Activated CD8-positive, alpha-beta memory T cell treated with anti-CD3 and anti-CD28 coated beads, Interleukin-2, amount 50 U/mL, for 48 hours (primary cell): ENCODE results near the gene NDUFB3.
"Not testable (repeated sequence)": the region's sequence is repeated elsewhere in the genome, so short reads cannot be mapped to it uniquely, and the experiment has no call there.

Source experiments
- DNase-seq: peaks from one replicate; pipeline ENCODE4 v3.0.0-alpha.2; 2020

NDUFB3 gene

DNA sequence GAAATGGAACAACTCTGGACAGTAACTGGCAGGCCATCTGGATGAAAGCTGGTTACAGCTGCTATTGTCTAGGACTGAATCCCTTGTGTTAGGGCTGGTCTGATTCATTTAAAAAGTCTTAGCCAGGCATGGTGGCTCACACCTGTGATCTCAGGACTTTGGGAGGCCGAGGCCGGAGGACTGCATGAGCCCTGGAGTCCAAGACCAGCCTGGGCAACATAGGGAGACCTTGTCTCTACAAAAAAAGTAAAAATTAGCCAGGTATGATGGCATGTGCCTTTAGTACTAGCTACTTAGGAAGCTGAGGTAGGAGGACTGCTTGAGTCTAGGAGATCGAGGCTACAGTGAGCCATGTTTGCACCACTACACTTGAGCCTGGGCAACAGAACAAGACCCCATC is 28.7 kb downstream of the NDUFB3 start:
- DNase-seq = no peak

DNA sequence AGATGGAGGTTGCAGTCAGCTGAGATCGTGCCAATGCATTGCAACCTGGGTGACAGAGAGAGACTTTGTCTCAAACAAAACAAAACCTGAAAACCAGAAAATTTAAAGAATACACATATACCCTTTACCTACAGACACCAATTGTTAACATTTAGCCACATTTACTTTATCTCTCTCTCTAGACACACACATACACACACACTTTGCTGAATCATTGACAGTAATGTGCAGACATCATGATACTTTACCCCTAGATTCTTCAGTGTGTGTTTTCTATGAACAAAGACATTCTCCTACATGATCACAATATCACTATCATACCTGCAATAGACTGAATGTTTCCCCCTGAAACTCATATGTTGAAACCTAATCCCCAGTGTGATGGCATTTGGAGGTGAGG is 34.0 kb downstream of the NDUFB3 start:
- no peak for DNase-seq

DNA sequence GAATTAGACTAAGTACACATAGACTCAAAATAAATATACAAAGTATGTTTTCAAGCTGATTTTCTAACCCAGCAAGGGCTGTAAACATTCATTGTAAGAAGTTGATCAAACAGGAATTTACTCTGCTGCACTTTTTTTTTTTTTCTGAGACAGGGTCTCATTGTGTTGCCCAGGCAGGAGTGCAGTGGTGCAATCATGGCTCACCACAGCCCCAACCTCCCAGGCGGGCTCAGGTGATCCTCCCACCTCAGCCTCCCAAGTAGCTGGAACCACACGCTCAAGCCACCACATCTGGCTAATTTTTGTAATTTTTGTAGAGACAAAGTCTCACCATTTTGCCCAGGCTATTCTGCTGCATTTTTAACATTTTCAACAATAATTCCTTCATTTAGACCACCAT is 35.8 kb downstream of the NDUFB3 start:
- DNase-seq = no peak

DNA sequence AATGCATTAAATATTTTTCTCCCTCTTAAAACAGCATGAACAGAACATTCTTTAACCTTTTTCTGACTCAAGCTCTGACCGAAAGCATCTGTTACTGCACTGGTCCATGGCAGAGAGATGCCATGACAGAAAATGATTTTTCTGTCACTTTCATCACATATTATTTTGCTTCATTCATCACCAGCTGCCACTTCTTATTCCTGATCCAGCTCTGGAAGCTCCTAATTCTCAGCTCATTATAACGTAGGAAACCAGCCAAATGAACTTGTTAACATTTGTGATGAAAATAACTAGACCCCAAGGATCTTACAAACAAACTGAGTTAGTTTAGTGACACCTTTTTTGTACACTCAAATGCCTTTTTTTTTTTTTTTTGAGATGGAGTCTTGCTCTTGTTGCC is 36.5 kb downstream of the NDUFB3 start:
- DNase-seq = no peak

DNA sequence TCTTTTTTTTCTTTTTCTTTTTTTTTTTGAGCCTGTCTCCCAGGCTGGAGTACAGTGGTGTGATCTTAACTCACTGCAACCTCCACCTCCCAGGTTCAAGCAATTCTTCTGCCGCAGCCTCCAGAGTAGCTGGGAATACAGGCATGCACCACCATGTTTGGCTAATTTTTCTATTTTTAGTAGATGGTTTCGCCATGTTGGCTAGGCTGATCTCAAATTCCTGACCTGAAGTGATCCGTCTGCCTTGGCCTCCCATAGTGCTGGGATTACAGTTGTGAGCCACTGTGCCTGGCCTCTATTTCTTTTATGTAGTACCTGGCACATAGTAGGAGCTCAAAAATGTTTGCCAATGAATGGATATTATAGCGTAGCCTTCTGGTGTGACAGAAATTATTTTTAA is 37.4 kb downstream of the NDUFB3 start:
- no peak for DNase-seq

DNA sequence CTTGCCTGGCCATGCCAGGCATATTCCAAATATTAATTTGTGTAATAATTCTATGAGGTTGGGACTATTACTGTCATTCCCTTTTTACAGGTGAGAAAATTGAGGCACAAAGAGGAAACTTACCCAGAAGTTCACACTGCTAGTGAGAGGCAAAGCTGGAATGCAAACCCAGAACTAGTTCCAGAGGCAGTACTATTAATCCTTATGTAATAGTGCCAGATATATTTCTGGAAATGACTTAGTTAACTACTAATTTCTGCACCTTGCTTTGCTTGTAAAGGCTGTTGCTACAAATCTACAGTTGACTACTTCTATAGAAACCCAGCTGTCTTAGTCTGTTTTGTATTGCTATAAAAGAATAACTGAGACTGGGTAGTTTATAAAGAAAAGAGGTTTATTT is 38.8 kb downstream of the NDUFB3 start:
- no peak for DNase-seq

DNA sequence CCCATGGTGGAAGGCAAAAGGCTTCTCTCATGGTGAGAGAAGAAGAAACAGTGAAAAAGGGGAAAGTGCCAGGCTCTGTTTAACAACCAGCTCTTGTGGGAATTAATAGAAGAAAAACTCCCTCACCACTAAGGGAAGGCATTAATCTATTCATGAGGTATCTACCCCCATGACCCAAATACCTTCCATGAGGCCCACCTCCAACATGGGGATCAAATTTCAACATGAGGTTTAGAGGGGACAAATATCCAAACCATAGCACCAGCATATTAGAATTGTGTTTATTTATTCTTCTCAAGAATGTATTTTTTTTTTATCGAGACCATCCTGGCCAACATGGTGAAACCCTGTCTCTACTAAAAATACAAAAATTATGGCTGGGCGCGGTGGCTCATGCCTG is 39.3 kb downstream of the NDUFB3 start:
- no peak for DNase-seq

DNA sequence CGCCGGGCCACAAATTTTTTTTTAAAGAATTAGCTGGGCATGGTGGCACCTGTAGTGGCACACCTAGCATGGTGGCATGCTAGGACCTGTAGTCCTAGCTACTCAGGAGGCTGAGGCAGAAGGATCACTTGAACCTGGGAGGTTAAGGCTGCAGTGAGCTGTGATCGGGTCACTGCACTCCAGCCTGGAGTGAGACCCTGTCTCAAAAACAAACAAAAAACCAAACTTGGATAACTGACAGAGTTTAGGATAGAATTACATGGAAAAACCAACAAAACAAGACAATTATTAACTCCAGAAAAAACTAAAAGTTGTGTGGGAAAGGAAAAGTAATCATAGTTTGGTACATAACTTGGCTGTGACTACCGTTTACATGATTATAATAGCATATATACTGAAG is 42.5 kb downstream of the NDUFB3 start:
- no peak for DNase-seq

DNA sequence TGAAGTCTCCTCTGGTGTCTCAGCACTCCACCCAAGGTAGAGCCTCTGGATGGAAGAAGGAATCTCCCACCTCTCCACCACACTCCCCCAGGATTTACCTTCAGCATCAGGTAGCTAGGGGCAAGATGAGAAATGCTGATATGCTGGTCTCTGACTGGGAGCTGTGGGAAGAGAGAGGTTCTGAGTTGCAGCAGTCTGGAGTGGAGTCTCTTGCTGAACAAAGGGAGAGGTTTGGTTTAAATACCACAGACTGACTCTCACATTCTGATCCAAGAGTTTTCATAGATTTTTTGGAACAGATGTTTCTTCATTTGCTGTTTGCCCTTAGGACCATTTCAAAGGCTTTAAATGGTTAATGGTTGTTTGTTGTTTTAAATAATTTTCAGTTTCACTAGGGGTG is 43.0 kb downstream of the NDUFB3 start:
- DNase-seq = no peak

DNA sequence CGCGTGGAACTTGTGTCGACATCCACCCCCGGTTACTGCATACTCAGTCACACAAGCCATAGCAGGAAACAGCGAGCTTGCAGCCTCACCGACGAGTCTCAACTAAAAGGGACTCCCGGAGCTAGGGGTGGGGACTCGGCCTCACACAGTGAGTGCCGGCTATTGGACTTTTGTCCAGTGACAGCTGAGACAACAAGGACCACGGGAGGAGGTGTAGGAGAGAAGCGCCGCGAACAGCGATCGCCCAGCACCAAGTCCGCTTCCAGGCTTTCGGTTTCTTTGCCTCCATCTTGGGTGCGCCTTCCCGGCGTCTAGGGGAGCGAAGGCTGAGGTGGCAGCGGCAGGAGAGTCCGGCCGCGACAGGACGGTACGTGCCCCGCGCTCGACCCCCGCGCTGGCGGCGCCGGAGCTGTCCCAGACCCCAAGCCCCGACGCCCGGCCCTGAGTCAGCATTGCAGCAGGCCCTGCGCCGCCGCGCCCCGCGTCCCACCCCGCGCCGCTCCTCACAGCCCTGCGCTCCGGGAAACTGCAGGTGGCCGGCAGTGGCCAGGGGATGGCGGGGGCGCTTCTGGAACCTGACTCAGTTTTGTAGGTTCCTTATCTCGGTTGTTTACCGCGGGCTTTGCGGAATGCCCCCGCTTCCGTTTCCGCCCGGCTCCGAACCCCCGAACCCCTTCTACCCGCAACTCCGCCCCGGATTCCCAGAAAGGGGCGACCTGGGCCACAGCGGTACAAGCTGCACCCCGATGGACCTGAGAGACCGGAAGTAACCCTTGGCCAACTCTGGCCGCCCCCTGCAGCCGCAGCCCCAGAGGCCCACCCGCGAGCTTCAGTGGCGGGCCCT is 44.5 kb downstream of the NDUFB3 start, which contains the start of gene CFLAR:
Gene CFLAR, plus strand, starts transcription at position 50 of the 844 bp plus-strand sequence. CDS start 13,702 bp downstream, outside the sequence.
- peak; percentile 91 for DNase-seq

DNA sequence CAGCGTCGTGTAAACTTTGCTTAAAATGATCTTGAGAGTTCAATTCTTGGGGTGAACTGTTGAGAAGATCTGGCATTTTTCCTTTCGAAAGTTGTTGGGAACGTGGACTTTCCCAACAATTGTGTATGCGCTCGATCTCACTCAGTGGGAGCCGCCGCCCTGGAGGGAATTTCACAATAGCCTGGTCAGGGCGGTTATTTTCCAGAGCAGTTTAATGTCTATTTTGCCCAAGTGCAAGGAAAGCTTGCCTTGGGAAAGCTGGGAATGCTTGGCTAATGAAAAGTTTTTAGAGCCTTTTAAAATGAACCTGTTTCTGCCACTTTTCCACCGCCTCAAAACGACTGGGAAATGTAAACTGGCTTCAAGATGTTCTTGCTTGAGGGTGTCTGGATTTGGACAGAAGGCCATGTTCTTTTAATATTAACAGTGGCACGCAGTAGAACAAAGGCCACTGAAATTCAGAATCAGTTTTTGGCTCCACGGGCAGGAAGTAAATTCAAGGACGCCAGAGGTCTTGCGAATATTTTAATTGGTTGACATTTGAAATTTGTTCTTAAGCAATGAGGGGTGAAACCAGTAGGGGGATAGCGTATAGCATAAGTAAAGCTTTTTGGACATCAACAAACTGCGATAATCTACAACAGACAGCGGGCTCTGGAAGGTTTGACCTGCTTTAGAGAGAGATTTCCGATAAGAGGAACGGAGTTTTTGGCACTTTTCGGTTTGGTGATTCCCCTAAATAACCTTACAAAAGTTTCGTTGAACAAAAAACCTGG is 45.3 kb downstream of the NDUFB3 start:
- no peak for DNase-seq

DNA sequence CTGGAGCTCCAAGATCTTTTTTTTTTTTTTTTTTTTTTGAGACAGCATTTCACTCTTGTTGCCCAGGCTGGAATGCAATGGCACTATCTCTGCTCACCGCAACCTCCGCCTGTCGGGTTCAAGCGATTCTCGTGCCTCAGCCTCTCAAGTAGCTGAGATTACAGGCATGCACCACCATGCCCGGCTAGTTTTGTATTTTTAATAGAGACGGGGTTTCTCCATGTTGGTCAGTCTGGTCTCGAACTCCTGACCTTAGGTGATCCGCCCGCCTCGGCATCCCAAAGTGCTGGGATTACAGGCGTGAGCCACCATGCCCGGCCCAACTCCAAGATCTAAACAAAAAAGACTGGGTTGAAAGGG is 45.9 kb downstream of the NDUFB3 start:
- DNase-seq = not testable (repeated sequence)

DNA sequence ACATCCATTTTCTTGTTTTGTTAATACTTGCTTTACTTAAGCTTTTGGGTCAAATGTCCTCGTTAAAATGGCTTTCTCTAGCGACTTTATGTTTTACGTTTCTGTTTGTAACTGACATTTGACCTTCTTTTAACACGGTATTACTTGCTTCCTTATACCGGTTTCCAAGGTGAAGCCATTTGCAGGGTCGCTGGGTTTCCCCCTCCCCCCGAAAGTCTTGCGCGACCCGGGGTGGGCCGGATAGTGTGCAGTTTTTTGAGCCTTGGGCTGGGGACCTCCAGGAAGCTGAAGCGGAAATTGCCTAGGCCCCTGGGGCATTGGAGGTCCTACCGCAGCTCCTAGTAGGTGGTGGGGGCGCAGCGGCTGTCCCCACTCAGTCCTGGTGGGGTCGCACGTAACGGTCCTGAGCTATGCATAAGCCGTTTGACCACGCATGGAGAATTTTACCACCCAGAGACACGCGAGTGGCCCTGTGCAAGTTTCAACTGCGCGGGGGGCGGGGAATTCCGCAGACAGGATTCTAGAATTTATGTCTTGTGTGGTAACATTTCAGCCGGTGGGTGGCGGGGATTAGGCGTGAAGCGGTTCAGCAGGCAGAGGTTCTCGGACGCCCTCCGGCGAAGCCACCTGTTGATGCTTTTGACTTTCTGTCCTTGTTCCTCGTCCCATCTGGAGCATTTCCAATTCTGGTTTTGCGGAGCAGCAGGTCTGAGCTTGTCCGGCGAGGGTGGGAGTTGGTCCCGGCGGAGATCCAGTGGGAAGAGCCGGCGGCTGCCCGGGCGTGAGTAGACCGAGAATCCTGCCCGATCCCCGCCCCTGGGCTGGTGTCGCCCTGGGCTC is 46.5 kb downstream of the NDUFB3 start:
- peak; percentile 91 for DNase-seq

DNA sequence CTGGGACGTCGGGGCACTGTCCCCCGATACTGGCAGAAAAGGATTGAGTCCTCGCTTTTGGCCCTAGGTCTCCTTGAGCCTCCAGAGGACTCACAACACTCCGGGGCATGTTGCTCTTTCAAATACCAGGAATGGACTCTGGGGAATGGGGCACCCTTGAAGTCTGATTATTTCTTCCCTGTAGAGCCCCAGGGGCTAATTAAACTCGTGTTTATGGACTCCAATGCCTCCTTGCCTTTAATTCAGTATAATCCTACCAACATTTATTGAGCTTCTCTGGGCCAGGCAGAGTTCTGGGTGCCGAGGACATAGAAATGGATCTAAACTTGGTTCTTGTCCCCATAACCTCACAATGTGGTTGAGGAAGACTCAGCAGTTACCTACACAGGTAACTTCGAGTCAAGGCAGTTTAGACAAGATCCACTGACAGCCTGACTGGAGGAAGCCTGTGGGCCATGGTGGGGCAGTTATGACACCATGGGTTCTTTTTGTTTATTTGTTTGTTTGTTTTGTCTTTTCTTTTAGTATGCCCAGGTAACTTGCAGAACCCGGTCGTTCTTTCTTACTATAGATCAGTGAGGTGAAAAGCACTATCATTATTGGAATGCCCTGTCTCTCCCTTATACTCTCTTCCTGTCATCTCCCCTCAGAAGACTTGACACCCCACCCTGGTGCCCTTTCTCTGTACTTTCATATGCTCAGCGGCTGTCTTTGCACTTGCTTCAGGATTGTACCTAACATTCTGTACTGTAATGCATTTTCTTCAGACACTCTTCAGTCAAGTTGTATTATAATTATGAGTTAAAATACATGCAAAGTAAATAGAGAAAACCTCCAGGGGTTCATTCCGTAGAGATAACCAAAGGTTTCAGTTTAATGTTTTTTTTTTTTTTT is 47.4 kb downstream of the NDUFB3 start:
- no peak for DNase-seq

DNA sequence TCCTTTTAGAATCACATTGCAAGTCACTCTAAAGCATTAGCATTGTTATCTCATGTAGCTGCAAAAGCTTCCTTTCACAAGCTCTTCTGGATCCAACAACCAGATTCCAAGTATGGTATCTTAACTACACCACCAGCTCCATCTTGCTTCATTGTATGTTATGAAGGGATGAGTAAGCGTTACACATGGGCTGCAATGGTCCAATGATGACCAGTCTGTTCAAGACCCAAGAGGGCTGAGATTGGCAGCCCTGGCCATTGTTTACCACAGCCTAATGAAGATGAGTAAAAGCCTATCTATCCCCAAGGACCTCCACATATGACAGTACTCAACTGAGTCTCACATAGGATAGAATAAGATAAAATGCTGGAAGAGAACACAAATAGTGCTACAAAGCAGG is 50.5 kb downstream of the NDUFB3 start:
- DNase-seq = no peak

DNA sequence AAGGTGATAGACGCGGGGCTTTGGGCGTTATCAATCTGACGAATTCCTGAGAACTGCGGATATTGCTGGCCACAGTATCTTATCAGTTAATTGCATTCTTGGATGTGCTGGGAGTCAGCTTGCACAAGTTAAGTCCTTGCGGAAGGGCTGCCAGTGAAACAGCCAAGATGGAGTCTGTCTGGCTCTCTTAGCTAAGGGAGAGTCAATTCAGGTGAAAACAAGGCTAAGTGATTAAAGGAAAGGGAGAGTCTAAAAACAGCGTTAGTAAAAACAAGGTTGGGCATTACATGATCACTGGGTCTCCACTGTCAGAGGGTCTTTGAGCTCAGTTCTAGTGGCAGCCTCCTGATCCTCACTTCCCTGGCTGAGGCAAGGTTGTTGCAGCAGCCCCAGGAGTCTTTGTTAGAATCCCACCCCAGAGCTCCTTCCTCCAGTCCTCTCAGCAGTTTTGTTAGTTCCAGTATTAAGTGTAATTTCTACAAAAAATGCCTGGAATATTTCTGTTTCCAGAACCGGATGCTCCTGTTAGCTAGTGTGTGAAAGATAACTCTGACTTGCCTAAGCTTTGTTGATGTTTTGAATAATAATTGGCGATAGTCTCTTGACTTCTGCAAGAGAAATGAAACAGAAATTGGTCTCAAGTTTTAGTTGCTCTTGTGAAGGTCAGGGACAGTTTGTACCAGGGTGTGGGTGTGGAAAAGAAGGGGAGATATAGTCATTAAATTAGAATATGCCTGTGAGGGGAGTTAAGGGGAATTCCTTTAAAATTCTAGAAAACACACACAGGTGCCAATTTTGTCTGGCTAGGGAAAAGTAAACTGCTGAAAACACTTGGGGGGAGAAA is 54.7 kb downstream of the NDUFB3 start:
- no peak for DNase-seq

DNA sequence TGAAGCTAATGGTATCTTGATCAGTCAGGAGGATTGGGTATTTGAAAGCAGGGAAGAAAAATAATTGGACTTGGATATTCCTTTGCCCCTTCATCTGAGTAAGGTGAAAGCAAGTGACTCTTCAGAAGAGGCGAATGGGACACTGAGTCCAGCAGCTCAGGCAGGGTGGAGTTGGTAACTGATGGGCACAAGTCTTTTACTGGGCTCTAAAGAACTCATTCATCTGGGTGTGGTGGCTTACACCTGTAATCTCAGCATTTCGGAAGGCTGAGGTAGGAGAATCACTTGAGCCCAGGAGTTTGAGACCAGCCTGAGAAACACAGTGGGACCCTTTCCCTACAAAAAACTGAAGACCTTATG is 55.3 kb downstream of the NDUFB3 start:
- no peak for DNase-seq

DNA sequence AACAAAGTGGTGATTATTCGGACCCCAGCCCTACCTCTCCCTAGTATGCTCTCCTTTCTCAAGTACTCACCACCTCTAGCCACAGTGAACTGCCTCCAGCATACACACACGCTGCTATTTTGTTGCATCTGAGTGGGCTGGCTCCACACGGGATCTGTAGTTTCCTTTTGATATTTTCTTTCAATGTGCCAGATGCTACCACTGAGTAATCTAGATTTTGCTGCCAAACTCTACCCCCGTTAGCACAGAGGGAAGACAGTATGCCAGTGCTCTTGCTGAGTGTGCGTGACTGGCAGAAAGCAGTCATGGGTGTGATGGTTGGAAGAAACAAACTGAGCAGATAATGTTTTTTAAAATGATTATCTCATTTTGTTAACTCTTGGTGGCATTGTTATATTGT is 55.8 kb downstream of the NDUFB3 start:
- no peak for DNase-seq

DNA sequence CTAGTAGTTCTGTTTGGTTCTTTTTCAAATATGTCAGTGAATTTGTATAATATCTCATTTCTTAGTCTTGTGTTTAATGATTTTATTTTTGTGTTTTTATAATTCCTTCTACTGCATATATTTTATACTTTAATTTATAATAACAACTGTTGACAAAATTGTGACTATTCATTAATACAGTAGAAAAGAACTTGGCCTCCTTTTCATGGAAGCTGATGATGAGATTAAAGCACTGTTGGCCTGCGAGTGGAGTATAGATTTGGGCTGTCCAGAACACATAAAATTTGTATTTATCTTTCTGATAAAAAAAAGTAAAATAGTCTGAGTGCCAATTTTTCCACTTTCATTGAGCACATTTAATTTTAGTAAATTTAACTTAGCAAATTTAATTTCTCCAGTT is 56.2 kb downstream of the NDUFB3 start:
- no peak for DNase-seq

DNA sequence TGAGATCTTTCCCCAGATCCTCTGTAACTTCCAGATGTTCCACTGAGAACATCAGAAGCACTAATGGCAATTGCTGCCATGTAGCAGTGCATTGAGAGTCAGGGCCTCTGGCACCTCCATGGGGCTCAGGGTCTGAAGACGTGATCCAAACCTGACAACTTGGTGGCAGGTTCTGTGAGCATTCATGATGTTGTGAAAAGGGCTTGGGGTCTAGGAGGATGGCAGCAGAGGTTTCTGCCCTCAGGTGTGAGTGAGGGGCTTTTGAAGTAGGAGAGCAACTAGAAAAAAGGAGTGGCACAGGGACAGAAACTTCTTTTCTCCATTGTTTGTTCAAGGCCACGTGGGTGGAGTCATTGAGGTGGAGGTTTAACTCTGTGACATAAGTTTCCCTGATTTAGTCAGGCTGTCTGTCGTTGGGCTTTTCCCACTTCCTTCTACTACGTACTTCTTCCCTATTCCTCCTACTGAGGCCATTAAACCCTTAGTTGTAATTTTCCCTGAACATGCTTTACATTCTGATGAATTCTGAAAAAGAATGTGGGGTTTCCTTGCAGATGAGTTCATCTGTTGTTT is 57.2 kb downstream of the NDUFB3 start:
- no peak for DNase-seq
